K562 (cell line): ENCODE measurements around the gene HAGHL.

Experiments used
- CHD1 ChIP-seq: fragments of 200-600 bp; sonication (generic); IDR thresholded peaks from one replicate; pipeline ENCODE4 v1.6.1; 2012; ENCODE audit warnings: mild to moderate bottlenecking, moderate library complexity, low read length, inconsistent platforms
- FOS ChIP-seq: IDR thresholded peaks from 3 replicates; pipeline ENCODE4 v1.6.1; 2011; ENCODE audit not compliant: insufficient read length; ENCODE audit errors: extremely low read depth
- JUND ChIP-seq, 2 experiments: IDR thresholded peaks; 2 replicates in 1 of 2; 3 replicates in 1 of 2; pipeline ENCODE4 v1.6.1; 2011; ENCODE audit warnings: borderline replicate concordance in 2 of 2, low read depth in 2 of 2, low read length in 2 of 2, improper control_type of control experiment in 1 of 2, missing biosample characterization in 1 of 2, missing genetic modification characterization in 1 of 2, missing genetic modification reagents in 1 of 2
- POLR2A ChIP-seq: fragments of 450-650 bp; conservative IDR thresholded peaks from 2 replicates; pipeline ENCODE4 v1.6.1; 2016
- TGIF2 ChIP-seq: sonication (generic); formaldehyde crosslinking; IDR thresholded peaks from 2 replicates; pipeline ENCODE4 v1.8.1; 2022; ENCODE audit warnings: mild to moderate bottlenecking, missing genetic modification reagents, moderate library complexity
- TF ChIP-seq, protein P1 (sequence below): fragments of 250-450 bp; sonication (Bioruptor Pico); IDR thresholded peaks from 2 replicates; pipeline ENCODE4 v1.5.0; 2022; ENCODE audit warnings: mild to moderate bottlenecking
- TF ChIP-seq, protein P2 (sequence below): sonication (generic); formaldehyde crosslinking; IDR thresholded peaks from 2 replicates; pipeline ENCODE4 v1.8.0; 2023; ENCODE audit warnings: missing genetic modification reagents, mild to moderate bottlenecking, borderline replicate concordance
- TF ChIP-seq, protein P3 (sequence below), 2 experiments: fragments of 450-650 bp; conservative IDR thresholded peaks; 2 replicates each; pipeline ENCODE4 v1.6.1; 2017; ENCODE audit warnings: mild to moderate bottlenecking in 2 of 2, moderate library complexity in 2 of 2

- TF ChIP-seq POLR2A: no peak
- TF ChIP-seq TGIF2: no peak
- TF ChIP-seq, protein P1, sequence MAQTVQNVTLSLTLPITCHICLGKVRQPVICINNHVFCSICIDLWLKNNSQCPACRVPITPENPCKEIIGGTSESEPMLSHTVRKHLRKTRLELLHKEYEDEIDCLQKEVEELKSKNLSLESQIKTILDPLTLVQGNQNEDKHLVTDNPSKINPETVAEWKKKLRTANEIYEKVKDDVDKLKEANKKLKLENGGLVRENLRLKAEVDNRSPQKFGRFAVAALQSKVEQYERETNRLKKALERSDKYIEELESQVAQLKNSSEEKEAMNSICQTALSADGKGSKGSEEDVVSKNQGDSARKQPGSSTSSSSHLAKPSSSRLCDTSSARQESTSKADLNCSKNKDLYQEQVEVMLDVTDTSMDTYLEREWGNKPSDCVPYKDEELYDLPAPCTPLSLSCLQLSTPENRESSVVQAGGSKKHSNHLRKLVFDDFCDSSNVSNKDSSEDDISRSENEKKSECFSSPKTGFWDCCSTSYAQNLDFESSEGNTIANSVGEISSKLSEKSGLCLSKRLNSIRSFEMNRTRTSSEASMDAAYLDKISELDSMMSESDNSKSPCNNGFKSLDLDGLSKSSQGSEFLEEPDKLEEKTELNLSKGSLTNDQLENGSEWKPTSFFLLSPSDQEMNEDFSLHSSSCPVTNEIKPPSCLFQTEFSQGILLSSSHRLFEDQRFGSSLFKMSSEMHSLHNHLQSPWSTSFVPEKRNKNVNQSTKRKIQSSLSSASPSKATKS (CRISPR knock-in tag): no peak
- no peak for TF ChIP-seq CHD1
- no peak for TF ChIP-seq JUND (IDR thresholded peaks at IDR 0.05; ENCODE audit: borderline replicate concordance, low read depth, low read length)
- no peak for TF ChIP-seq JUND (tag; IDR thresholded peaks at IDR 0.05; ENCODE audit: borderline replicate concordance, low read depth, low read length)
- TF ChIP-seq, protein P2, sequence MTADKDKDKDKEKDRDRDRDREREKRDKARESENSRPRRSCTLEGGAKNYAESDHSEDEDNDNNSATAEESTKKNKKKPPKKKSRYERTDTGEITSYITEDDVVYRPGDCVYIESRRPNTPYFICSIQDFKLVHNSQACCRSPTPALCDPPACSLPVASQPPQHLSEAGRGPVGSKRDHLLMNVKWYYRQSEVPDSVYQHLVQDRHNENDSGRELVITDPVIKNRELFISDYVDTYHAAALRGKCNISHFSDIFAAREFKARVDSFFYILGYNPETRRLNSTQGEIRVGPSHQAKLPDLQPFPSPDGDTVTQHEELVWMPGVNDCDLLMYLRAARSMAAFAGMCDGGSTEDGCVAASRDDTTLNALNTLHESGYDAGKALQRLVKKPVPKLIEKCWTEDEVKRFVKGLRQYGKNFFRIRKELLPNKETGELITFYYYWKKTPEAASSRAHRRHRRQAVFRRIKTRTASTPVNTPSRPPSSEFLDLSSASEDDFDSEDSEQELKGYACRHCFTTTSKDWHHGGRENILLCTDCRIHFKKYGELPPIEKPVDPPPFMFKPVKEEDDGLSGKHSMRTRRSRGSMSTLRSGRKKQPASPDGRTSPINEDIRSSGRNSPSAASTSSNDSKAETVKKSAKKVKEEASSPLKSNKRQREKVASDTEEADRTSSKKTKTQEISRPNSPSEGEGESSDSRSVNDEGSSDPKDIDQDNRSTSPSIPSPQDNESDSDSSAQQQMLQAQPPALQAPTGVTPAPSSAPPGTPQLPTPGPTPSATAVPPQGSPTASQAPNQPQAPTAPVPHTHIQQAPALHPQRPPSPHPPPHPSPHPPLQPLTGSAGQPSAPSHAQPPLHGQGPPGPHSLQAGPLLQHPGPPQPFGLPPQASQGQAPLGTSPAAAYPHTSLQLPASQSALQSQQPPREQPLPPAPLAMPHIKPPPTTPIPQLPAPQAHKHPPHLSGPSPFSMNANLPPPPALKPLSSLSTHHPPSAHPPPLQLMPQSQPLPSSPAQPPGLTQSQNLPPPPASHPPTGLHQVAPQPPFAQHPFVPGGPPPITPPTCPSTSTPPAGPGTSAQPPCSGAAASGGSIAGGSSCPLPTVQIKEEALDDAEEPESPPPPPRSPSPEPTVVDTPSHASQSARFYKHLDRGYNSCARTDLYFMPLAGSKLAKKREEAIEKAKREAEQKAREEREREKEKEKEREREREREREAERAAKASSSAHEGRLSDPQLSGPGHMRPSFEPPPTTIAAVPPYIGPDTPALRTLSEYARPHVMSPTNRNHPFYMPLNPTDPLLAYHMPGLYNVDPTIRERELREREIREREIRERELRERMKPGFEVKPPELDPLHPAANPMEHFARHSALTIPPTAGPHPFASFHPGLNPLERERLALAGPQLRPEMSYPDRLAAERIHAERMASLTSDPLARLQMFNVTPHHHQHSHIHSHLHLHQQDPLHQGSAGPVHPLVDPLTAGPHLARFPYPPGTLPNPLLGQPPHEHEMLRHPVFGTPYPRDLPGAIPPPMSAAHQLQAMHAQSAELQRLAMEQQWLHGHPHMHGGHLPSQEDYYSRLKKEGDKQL (CRISPR knock-in tag): no peak
- TF ChIP-seq FOS: no peak
- TF ChIP-seq, protein P3, sequence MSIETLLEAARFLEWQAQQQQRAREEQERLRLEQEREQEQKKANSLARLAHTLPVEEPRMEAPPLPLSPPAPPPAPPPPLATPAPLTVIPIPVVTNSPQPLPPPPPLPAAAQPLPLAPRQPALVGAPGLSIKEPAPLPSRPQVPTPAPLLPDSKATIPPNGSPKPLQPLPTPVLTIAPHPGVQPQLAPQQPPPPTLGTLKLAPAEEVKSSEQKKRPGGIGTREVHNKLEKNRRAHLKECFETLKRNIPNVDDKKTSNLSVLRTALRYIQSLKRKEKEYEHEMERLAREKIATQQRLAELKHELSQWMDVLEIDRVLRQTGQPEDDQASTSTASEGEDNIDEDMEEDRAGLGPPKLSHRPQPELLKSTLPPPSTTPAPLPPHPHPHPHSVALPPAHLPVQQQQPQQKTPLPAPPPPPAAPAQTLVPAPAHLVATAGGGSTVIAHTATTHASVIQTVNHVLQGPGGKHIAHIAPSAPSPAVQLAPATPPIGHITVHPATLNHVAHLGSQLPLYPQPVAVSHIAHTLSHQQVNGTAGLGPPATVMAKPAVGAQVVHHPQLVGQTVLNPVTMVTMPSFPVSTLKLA (conservative IDR thresholded peaks at IDR 0.05): no peak
Measured at GRCh38 chr16:711548-712320, 15.2 kb upstream of the HAGHL start.
